Measurements from ENCODE around the gene ATP10A.

ATP10A gene

DNA sequence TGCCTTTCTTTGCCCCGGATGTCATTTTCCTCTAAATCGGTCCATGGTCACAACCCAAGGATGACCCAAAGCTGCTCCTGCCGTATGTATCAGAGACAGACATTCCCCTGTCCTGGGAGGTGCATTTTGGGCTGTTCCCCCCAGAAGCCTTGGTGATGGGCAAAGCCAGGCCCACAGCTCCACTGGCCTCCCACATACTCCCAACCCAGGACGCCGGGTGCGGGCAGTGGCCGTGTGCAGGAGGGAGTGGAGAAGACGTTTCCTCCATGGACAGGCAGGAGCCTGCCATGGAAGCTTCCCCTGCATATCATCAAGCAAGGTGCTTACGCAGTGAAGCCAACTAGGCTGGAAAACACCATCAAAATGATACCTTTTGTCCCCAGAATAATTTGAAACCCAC is 175.0 kb downstream of the ATP10A start:
- Mint-ChIP-seq H3K4me1 (ENCODE audit: low read depth) (no peaks in the 10 kb centered on the region), H3K36me3 (ENCODE audit: low read depth) (peaks cover 2% of the 10 kb centered on the region), H3K27me3 (no peaks in the 10 kb centered on the region), H3K9me3 (peaks cover 13% of the 10 kb centered on the region), H3K27ac (no peak overlapping the region), H3K4me3 (no peak overlapping the region)
- intact Hi-C loops (cut with micrococcal nuclease): no loop called here

DNA sequence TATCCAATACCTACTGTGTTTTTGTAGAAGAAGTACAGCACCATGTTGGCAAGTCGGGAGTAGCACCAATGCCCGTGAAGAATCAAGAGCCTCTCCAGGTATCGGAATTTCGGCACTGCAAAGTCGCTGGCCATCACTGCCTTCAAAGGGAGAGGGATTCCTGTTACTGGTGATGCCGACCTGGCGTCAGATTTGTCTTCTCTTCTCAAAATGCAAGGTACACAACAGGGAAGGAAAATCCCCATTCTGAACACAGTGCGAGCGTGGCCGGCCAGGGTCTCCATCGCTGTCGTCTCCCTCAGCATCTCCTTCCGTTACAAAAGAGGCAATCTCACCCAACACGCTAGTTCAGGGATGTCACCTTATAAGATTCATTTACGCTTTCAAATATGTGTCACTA is 175.4 kb downstream of the ATP10A start:
- Mint-ChIP-seq H3K27me3 (no peaks in the 10 kb centered on the region), H3K27ac (no peak overlapping the region), H3K4me3 (no peak overlapping the region), H3K9me3 (peaks cover 17% of the 10 kb centered on the region), H3K4me1 (ENCODE audit: low read depth) (no peaks in the 10 kb centered on the region), H3K36me3 (ENCODE audit: low read depth) (peaks cover 6% of the 10 kb centered on the region)
- intact Hi-C loops (cut with micrococcal nuclease): no loop called here

DNA sequence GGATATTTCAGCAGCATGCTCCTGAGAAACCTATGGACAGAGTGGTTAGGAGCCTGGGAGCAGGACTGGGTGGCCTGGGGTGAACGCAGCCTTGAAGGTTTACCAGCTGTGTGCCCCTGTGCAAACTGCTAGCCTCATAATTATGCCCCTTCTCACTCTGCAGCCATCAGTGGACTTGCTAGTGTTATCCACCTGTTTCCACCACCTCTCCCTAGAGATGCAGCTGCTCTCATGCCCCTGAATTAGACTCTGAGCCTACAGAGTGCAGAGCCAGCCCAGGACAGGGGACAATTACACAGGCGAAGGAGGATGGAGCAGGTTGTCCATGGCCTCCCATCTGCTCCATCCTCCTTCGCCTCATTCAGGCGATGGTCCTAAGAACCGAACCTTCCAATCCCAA is 175.9 kb downstream of the ATP10A start:
- Mint-ChIP-seq H3K27me3 (no peaks in the 10 kb centered on the region), H3K27ac (no peak overlapping the region), H3K4me1 (ENCODE audit: low read depth) (no peaks in the 10 kb centered on the region), H3K4me3 (no peak overlapping the region), H3K36me3 (ENCODE audit: low read depth) (peaks cover 6% of the 10 kb centered on the region), H3K9me3 (peaks cover 17% of the 10 kb centered on the region)
- intact Hi-C loops (cut with micrococcal nuclease): no loop called here

DNA sequence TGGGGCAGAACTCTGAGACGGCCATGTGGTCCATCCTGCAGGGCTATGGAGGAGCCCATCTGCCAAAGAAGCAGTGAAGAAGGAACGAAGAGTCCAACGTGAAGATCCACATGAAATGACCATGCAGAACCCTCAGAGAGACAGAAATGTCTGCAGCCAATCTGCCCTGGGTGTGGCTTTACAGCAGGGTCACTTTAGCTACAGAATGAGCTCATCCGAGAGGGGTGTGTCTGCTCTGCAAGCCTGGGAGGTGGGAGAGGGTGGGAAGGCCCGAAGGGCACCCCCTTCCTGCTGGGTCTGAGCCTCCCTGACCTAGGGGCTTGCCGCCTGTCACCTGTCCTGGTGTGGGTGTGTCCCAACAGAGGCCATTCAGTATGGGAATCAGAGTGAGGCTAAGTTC is 176.3 kb downstream of the ATP10A start:
- H3K9me3 Mint-ChIP-seq: peaks cover 17% of the 10 kb centered on the region
- H3K27me3 Mint-ChIP-seq: no peaks in the 10 kb centered on the region
- intact Hi-C loops (cut with micrococcal nuclease): no loop called here
- H3K36me3 Mint-ChIP-seq (ENCODE audit: low read depth): peaks cover 6% of the 10 kb centered on the region
- H3K27ac Mint-ChIP-seq: no peak overlapping the region
- H3K4me3 Mint-ChIP-seq: no peak overlapping the region
- no peaks in the 10 kb centered on the region for H3K4me1 Mint-ChIP-seq (ENCODE audit: low read depth)

DNA sequence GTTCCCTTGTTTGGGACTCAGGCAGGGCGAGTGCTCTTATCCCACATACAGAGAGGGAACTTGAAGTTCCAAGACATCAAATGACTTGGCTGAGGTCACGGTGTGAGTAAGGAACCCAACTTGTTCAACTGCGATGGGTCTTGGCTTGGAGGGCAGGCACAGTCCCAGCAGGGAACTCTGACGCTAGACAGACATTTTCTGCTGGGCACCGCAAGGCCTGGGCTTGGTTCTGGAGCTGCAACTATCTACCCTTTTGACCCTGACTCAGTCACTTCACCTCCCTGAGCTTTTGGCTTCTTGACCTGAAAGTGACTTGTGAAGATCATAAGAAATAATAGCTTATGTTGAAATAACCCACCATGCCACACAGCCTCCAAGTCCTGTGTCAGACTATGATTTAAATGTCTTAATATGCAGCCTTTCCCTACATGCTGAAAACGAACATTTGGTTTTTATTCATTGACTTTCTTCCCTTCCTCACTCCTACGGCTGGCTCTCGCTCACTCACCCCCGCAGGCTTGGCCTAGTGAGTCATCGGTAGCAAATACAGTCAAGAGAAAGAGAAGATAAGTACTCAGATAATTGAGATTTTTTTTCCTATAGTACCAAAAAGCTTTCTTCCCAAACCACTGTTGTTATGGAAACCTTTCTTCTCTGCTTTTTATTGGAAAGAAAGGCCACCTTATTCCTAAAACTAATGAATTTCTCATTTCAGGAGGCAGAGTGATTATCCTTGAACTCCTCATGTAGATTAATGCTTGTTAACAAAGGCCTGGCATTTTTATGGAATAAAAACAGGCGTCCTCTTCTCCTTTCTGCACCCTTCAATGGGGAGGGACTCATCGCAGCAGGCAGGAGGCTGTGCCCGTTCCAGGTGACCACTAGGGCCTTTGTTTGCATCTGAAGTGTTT is 178.4 kb downstream of the ATP10A start:
- Mint-ChIP-seq H3K27ac (no peak overlapping the region), H3K36me3 (ENCODE audit: low read depth) (peaks cover 16% of the 10 kb centered on the region)
- intact Hi-C loops (cut with micrococcal nuclease): no loop called here

DNA sequence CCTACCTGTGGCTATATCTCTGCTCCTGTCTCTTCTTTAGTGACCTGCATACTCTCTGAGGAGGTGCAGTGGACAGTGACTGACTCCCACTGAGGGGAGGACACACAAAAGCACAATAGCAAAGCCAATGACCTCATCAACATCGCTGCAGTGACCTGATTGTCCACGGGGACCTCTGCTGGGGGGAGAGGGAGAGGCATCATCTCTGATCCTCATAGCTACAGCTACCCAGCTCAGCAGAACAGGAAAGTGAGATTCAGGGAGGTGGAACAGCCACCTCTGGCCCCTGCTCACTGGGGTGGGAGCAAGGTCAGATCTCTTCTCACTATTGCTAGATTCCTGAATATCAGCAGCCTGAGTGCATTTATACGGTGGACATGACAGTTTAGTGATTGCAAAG is 179.2 kb downstream of the ATP10A start:
- intact Hi-C loops (cut with micrococcal nuclease): no loop called here
- no peaks in the 10 kb centered on the region for H3K27me3 Mint-ChIP-seq
- H3K36me3 Mint-ChIP-seq (ENCODE audit: low read depth): peaks cover 22% of the 10 kb centered on the region
- H3K4me3 Mint-ChIP-seq: no peak overlapping the region
- H3K27ac Mint-ChIP-seq: no peak overlapping the region
- H3K4me1 Mint-ChIP-seq (ENCODE audit: low read depth): no peaks in the 10 kb centered on the region
- H3K9me3 Mint-ChIP-seq: peaks cover 17% of the 10 kb centered on the region

More for the DNA sequence above, 178.4 kb downstream of the ATP10A start:
- Mint-ChIP-seq H3K4me3 (no peak overlapping the region), H3K4me1 (ENCODE audit: low read depth) (no peaks in the 10 kb centered on the region), H3K27me3 (no peaks in the 10 kb centered on the region), H3K9me3 (peaks cover 17% of the 10 kb centered on the region)

DNA sequence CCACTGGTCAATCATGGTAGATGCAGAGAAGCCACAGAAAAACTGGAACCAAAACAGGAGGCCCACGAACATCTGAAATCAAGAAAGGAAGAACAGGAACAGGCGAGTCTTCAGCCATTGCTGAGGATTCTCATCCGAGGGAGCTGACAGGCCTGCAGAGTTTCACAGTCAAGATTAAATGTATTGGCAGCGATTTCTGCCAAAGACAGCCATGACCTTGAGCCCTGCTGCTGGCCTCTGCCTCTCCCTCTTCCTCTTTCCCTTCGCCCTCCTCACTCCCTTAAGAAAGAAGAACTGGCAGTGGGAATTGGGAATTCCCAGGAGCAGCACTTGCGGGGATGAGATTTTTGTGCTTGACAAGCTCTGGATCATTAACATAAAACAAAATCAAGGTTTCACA is 179.7 kb downstream of the ATP10A start:
- intact Hi-C loops (cut with micrococcal nuclease): no loop called here
- no peak overlapping the region for H3K27ac Mint-ChIP-seq
- no peaks in the 10 kb centered on the region for H3K4me1 Mint-ChIP-seq (ENCODE audit: low read depth)
- H3K4me3 Mint-ChIP-seq: no peak overlapping the region
- H3K9me3 Mint-ChIP-seq: peaks cover 17% of the 10 kb centered on the region
- no peaks in the 10 kb centered on the region for H3K27me3 Mint-ChIP-seq
- peaks cover 22% of the 10 kb centered on the region for H3K36me3 Mint-ChIP-seq (ENCODE audit: low read depth)

DNA sequence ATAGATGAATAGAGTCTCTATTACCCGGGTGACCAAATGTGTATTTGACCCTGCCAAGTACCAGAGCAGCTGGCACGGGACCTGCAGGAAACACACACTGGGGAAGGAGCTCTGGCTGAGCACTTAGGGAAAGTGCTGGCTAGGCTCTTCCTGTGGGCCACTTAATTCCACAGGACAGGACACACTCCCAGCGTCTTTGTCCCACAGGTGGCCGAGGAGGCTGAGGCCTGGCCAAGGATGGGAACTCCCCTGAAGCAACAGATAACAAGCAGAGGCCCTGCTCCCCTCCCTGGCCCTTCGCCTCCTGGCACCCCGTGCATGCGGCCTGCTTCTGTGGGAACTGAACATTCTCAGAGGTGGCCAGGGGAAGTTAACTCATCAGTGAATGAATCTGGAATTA is 180.8 kb downstream of the ATP10A start:
- intact Hi-C loops (cut with micrococcal nuclease): no loop called here
- Mint-ChIP-seq H3K4me3 (no peak overlapping the region), H3K36me3 (ENCODE audit: low read depth) (peaks cover 22% of the 10 kb centered on the region), H3K9me3 (peaks cover 17% of the 10 kb centered on the region), H3K27ac (no peak overlapping the region), H3K4me1 (ENCODE audit: low read depth) (no peaks in the 10 kb centered on the region), H3K27me3 (no peaks in the 10 kb centered on the region)

DNA sequence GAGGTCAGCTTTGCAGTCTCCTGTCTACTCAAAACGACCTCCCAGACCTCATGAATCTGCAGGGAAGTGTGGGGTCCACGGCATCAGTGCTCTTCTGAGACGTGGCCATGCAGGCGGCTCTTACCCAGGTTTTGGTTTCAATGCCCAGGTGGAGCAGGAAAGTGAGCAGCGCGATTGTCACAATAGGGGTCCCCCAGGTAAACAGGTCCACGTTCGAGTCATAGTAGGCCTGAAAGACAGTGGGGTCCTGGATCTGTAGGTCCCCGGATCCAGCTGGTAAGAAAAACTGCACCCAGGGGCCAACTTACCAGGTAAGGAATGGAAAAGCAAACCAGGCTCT is 182.5 kb downstream of the ATP10A start:
- H3K4me1 Mint-ChIP-seq (ENCODE audit: low read depth): no peaks in the 10 kb centered on the region
- H3K9me3 Mint-ChIP-seq: peaks cover 17% of the 10 kb centered on the region
- no peak overlapping the region for H3K4me3 Mint-ChIP-seq
- H3K27me3 Mint-ChIP-seq: no peaks in the 10 kb centered on the region
- H3K36me3 Mint-ChIP-seq (ENCODE audit: low read depth): peaks cover 22% of the 10 kb centered on the region
- intact Hi-C loops (cut with micrococcal nuclease): no loop called here
- no peak overlapping the region for H3K27ac Mint-ChIP-seq

DNA sequence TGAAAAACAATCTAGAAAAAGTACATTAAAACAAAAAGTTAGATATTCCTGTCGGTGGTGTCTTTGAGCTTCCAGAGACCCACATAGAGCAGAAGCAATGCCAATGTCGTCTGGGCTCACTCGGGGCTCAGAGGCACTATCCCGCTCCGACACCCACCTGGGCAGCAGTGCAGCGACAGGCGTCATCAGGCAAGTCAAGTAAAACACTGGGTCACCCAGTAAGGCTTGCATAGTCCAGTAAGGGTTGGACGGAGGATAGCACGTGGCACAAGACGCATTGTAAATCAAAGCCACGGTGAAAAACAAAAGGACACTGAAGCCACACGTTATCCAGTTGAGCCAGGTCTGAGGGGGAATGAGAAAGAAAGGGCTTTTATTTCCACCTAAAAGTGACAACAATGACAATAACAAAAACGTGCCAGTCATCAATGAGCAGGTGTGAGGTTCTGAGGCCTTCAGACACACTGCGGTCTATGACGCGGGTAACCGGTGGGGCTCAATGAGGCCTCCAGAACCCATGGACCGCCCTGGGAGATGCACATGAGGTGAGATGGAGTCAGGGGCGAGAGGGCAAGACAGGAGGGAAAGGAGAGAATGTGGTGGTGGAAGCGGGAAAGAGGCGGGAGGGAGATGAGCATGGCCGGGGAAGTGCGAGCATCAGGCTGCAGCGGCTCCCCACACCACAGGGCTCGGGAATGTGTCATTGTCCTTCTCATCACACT is 183.0 kb downstream of the ATP10A start:
- intact Hi-C loops (cut with micrococcal nuclease): no loop called here
- Mint-ChIP-seq H3K27me3 (no peaks in the 10 kb centered on the region), H3K36me3 (ENCODE audit: low read depth) (peaks cover 22% of the 10 kb centered on the region), H3K4me3 (no peak overlapping the region), H3K9me3 (peaks cover 17% of the 10 kb centered on the region), H3K27ac (no peak overlapping the region), H3K4me1 (ENCODE audit: low read depth) (no peaks in the 10 kb centered on the region)

DNA sequence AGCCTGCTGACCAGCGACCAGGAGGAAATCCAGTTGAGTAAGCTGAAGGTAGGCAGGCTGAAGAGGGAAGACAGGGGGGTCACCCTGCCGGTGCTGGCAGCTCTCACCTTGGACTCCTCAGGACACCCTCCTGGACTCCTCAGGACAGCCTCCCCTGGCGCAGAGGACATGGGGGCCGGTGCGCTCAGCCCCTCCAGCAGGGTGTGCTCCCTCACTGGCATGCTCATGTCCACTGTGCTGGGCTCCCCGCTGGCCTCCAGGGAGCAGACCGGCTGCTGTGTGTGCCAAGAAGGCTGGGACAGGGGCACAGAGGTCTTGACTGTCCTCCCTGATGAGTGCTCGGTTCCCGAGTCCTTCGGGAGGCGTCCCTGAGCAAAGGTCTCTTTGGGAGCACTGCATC is 183.6 kb downstream of the ATP10A start:
- H3K4me1 Mint-ChIP-seq (ENCODE audit: low read depth): no peaks in the 10 kb centered on the region

DNA sequence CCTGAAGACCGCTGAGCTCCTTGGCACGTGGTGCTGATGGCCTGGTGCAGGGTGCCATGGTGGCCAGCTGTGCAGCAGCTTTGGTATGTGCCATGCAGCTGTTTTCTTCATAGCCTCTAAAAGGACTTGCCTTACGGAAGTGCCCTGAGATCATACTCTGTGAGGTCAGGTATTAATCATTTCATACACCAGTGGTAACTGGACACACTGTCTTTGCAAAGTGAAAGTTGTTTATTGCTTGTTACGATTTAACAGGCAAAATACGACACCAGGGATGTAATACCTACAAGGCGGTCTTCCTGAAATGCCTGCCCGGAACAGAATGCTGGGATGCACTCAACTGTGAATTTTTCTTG is 184.6 kb downstream of the ATP10A start:
- Mint-ChIP-seq H3K36me3 (ENCODE audit: low read depth) (peaks cover 22% of the 10 kb centered on the region), H3K9me3 (peaks cover 8% of the 10 kb centered on the region), H3K27me3 (no peaks in the 10 kb centered on the region), H3K4me1 (ENCODE audit: low read depth) (no peaks in the 10 kb centered on the region), H3K4me3 (no peak overlapping the region), H3K27ac (no peak overlapping the region)
- intact Hi-C loops (cut with micrococcal nuclease): no loop called here

More for the DNA sequence above, 183.6 kb downstream of the ATP10A start:
- Mint-ChIP-seq H3K9me3 (peaks cover 17% of the 10 kb centered on the region), H3K36me3 (ENCODE audit: low read depth) (peaks cover 22% of the 10 kb centered on the region), H3K27ac (no peak overlapping the region), H3K4me3 (no peak overlapping the region), H3K27me3 (no peaks in the 10 kb centered on the region)
- intact Hi-C loops (cut with micrococcal nuclease): no loop called here

DNA sequence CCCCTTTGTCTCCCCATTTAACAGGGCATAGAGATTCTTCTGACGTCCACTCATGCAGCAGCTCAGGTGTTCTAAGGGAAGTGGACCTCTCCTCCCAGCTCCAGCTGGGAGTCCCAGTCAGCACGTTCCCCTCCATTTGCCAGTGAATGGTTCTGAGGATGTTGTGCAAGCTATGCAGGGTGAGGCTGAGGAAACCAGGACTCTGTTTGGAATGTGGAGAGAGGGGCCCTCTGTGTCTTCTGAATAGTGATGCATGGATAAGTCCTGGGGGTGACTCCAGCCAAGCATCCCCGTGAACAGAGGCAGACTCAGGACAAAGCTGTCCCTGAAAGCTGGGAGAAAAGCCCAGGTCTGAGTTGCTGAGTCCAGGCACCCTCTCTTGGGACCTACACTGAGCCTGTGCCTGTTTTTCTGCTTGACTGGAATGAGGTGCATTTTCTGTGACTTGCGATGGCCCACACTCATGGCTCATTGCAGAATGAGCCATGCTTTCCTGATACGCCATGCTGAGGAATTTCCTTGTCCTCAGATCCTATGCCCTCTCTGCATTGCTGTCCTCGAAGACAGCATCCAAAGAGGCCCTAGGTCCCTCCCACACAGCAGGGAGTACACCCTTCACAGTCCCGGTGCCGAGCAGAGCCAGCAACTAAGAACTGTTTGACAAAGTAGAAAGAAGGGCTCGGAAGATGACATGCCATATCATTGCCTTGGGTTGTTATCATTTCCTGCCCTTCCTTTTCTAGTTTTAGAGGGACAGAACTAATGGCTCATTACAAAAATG is 185.2 kb downstream of the ATP10A start:
- H3K27ac Mint-ChIP-seq: no peak overlapping the region
- intact Hi-C loops (cut with micrococcal nuclease): no loop called here
- peaks cover 2% of the 10 kb centered on the region for H3K9me3 Mint-ChIP-seq
- H3K36me3 Mint-ChIP-seq (ENCODE audit: low read depth): peaks cover 17% of the 10 kb centered on the region
- H3K27me3 Mint-ChIP-seq: no peaks in the 10 kb centered on the region
- H3K4me1 Mint-ChIP-seq (ENCODE audit: low read depth): no peaks in the 10 kb centered on the region
- no peak overlapping the region for H3K4me3 Mint-ChIP-seq

DNA sequence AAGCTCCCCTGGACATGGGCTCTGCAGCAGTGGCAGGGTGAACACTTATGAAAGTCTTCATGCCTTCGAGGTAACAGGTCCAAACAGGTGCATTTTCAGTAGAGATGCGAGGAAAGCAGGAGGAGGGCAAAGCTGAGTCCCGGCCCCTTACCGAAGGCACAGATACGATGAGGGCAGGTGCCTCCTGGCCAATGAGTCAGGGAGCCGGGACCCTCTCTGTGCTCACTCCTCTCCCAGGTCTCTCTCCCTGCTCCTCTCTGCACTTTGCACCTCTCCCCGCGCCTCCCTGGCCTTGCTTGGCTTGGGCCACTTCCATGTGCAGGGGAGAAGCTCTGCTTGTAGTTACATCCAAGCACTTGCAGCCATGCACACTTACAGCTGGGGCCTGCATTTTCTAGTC is 187.1 kb downstream of the ATP10A start:
- Mint-ChIP-seq H3K27ac (no peak overlapping the region), H3K36me3 (ENCODE audit: low read depth) (peaks cover 15% of the 10 kb centered on the region), H3K9me3 (no peaks in the 10 kb centered on the region), H3K4me1 (ENCODE audit: low read depth) (no peaks in the 10 kb centered on the region), H3K4me3 (no peak overlapping the region), H3K27me3 (peaks cover 12% of the 10 kb centered on the region)
- intact Hi-C loops (cut with micrococcal nuclease): no loop called here

Measured in dendritic cell treated with granulocyte-macrophage colony-stimulating factor and Interleukin-4, amounts not matched to agents 40 ng/mL and 50 ng/mL, for 4 days (primary cell).